Globus pallidus (tissue), 1 donor: Measurements from ENCODE around the gene CCDC70.

Experiments
- DNase-seq: peaks from one replicate; pipeline ENCODE4 v3.0.0-alpha.2; 2015; ENCODE audit warnings: low spot score

The CCDC70 gene

GRCh38 chr13:51858433-51859247 is 3.1 kb upstream of the CCDC70 start:
- DNase-seq, result no peak

DNA sequence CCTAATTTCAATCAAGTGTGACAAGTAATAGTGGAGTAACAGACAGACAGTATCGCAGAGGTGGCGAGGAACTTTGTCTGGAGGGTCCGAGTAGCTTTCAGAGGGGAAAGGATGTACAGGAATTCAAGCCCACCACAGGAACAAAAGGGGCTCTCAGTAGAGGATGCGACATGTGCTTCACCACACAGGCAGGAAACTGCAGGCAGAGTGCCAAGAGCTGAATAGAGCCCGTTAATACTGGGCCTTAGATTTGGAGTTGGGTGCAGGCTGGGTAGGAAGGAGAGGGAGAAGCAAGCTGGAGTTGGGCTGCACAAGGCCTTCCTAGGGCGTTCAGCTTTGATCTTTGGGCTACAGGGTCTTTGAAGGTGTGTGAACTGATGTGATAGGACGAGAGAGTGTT is 1.2 kb downstream of the CCDC70 start:
- DNase-seq, result no peak

DNA sequence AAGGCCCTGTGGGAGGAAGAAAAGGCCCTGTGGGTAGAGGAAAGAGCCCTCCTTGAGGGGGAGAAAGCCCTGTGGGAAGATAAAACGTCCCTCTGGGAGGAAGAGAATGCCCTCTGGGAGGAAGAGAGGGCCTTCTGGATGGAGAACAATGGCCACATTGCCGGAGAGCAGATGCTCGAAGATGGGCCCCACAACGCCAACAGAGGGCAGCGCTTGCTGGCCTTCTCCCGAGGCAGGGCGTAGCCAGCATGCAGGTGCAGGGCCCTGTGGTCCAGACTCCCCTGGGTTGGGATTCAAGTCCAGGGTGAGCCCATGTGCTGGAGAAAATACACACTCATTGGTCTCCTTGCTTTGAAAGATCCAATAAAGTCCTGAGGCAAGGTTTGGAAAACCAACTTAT is 4.1 kb downstream of the CCDC70 start:
- no peak for DNase-seq

DNA sequence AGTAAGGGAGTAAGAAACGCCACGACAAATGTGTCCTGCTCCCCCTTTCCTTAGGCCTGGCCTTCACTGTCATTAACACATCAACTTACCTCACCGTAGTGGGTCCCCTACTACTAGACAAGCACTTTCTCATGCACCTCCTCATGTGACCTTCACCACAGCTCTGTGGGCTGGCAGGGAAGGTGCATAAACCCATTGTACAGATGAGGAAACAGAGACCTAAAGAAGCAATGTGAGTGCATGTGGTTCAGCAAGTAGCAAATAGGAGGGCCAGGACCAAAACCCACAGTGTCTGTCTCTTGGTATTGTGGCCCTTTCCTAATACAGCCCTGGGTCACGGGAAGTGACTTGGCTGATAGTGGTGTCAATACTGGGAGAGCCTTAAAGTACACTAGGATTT is 5.3 kb downstream of the CCDC70 start:
- DNase-seq, result no peak

DNA sequence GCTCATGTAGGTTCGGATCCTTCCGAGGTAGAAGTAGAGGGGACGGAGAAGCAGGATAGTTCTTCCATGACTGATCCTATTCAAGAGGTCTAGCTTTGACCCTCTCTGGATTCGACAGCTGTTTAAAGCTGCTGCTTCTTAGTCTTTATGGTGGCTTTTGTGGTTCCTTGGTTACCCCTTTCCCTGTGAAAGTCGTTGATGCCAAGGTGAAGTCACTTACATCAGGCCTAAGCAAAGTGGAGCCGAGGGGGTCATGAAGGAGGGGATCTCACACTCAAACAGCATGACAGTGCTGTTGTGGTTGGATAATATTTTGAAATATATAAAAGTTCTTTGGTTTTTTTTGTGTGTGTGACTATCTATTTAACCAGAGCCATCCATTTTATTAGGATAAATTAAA is 8.1 kb downstream of the CCDC70 start:
- DNase-seq, result no peak

DNA sequence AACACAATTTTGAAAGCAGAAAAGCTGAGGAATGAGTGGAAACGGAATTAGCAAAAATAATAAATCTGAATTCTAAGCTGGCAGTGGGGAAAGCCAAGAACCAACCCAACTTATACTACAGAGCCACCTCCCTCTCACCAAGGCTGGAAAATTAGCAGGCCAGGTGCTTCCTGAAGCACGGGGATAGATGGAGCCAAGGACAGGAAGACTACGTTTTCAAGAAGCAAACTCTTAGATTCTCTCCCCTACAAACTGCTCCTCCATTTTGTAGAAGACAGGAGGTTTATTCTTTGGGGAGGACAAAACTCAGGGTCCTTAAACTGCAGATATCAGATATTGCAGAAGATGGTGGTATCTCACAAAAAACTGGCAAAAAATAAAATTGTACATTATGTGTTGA is 8.8 kb downstream of the CCDC70 start:
- no peak for DNase-seq

GRCh38 chr13:51873117-51873798 is 11.5 kb downstream of the CCDC70 start:
- no peak for DNase-seq

DNA sequence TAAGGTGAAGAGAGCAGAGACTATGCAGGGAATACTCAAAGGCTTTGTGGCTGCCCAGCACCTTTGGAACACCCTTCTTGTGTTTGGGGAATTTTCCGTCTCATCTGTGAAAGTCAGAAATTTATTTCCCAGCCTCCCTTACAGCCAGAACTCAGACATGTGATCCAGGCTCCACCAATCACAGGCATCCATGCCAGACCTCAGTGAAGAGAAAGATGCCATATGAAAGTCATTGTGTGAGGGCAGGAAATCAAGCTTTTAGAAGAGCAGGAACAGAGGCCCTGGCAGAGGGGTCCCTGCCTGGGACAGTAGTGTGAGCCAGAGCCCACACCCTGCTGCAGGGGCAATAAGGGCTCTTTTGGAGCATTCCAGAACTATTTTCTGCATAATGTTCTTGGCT is 12.1 kb downstream of the CCDC70 start:
- DNase-seq, result no peak

- no peak for DNase-seq
Measured at GRCh38 chr13:51874651-51875050, 12.9 kb downstream of the CCDC70 start.

- DNase-seq, result no peak
Measured at GRCh38 chr13:51879133-51879532, 17.4 kb downstream of the CCDC70 start.

GRCh38 chr13:51881296-51881695 is 19.5 kb downstream of the CCDC70 start:
- DNase-seq, result no peak

- no peak for DNase-seq
Measured at GRCh38 chr13:51882570-51883225, 20.9 kb downstream of the CCDC70 start.

DNA sequence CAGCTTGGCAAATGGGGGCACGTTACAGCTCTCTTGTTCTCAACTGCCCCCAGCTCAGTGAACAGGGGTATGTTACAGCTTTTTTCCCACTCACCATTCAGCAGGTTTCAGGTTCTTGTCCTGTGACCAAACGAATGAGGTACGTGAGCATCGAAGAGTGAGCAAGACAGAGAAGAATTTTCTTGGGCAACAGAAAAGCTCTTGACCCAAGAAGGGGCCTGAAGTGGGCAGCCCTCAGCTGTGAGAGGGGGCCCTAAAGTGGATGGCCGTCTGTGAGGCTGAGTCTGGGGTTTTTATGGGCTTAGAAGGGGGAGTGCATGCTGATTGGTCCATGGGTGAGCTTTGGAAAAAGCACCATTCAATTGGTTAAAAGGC is 21.4 kb downstream of the CCDC70 start:
- DNase-seq, result no peak

- no peak for DNase-seq
Measured at GRCh38 chr13:51885651-51886050, 23.9 kb downstream of the CCDC70 start.

DNA sequence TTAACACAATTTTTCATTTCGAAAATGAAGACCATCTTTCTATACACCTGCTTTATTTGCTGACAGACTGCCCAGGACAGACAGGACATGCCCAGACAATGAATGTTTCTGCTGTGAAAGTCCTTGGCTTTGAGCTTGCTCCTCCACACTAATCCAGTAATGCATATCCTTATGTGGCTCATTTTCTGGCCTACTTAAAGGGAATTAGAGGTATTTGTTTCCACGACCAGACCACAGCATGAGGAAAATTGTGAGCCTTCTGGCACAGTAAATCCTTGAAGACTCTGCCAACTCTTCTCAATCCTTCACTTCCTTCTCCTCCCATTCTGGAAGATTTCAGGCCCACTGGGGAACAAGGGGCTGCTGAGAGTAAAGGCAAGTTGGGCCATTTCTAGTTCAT is 25.7 kb downstream of the CCDC70 start:
- no peak for DNase-seq

DNA sequence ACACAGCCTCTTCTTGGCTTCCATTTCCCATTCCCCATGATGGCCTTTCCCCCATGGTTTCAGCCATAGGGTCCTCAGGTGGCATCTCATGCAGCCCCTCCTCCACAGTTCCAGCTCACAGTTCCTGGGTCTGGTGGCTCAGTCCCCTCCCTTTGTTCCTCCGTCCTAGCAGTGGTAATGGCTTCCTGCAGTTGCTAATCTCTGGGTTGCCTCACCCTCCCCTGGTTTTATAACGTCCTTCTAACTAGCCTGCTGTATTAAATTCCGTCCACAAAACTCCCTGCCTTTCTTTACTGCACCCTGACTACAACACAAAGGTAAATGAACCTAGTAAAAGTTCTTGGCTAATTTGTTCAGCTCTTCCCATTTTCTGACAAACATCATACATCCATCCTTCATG is 30.9 kb downstream of the CCDC70 start:
- DNase-seq, result no peak

DNA sequence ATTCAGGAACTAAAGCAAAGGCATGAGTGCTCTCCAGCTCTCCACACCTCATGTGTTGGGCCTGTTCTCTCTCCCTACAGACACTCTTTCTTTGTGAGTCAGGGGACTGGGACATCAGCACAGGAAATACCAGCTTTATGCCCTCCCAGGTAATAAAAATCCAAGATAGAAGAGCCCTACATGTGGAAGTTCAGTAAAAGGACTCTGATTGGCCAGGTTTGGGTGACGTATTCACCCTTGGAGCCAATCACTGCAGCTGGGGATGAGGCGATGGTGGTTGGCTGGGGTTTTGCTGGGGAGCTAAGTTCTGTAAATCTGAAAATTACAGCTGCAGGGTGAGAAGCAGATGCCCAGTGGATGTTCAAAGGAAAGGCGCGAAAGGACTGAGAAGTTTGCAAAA is 32.5 kb downstream of the CCDC70 start:
- no peak for DNase-seq

GRCh38 chr13:51895906-51896888 is 34.4 kb downstream of the CCDC70 start:
- peak; percentile 57 for DNase-seq

DNA sequence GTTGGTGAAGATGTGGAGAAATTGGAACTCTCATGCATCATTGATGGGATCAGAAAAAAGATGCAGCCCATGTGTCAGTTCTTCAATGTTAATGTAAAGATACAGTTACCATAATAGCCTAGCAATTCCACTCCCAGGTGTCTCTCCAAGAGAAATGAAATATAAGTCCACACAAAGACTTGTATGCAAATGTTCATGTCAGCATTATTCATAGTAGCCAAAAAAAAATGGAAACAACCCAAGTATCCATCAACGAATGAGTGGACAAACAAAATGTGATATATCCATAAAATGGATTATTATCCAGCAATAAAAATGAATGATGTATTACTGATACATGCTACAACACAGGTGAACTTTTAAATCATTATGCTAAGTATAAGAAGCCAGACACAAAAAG is 38.7 kb downstream of the CCDC70 start:
- no peak for DNase-seq

DNA sequence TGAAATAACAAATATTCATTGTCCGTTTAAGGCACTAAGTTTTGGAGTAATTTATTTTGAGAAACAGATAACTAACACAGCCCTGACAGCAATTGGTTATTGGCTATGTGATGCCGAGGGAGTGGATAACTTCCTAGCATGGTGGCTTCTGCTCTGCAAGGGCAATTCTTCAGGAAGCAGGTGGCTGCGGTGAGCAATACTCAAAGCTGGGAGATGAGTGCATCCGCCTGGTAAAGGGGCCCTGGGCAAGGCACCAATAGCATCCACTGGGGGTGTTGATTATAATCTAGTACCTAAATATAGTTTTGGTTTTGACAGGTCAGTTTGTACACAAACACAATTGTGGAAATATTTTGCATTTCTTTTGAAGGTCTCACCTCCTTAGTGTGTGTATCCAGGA is 41.0 kb downstream of the CCDC70 start:
- no peak for DNase-seq

DNA sequence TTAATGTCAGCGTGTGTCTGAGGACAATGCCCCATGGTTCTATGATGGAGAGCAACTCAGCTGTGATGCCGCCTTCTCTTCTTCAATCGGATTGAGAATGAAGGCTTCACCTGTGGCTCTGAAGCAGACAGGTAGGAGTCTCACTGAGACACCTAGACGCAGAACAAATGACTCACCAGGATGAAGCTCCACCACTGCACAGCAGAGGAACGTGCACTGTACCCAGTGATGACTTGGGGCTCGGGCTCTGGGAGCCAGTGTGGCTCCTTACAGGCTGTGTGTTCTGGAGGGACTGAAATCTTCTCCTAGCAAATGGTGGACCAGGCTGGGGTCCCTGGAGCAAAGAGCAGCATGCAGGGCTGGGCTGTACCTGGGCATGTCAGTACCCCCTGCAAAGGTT is 44.0 kb downstream of the CCDC70 start:
- no peak for DNase-seq

GRCh38 chr13:51906581-51906980 is 44.8 kb downstream of the CCDC70 start:
- no peak for DNase-seq
